GM12873 (cell line): ENCODE data around the gene BAAT.

Source experiments
- TF ChIP-seq, protein P1 (sequence below): IDR thresholded peaks from 2 replicates; pipeline ENCODE4 v1.5.1; 2012; ENCODE audit warnings: low read depth, mild to moderate bottlenecking, moderate library complexity, low read length, control low read depth; ENCODE audit not compliant: insufficient read depth; ENCODE audit errors: missing control alignments

BAAT gene

GRCh38 chr9:101342595-101342994 lies 42.2 kb downstream of the BAAT start:
- TF ChIP-seq, protein P1, sequence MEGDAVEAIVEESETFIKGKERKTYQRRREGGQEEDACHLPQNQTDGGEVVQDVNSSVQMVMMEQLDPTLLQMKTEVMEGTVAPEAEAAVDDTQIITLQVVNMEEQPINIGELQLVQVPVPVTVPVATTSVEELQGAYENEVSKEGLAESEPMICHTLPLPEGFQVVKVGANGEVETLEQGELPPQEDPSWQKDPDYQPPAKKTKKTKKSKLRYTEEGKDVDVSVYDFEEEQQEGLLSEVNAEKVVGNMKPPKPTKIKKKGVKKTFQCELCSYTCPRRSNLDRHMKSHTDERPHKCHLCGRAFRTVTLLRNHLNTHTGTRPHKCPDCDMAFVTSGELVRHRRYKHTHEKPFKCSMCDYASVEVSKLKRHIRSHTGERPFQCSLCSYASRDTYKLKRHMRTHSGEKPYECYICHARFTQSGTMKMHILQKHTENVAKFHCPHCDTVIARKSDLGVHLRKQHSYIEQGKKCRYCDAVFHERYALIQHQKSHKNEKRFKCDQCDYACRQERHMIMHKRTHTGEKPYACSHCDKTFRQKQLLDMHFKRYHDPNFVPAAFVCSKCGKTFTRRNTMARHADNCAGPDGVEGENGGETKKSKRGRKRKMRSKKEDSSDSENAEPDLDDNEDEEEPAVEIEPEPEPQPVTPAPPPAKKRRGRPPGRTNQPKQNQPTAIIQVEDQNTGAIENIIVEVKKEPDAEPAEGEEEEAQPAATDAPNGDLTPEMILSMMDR = no peak

DNA sequence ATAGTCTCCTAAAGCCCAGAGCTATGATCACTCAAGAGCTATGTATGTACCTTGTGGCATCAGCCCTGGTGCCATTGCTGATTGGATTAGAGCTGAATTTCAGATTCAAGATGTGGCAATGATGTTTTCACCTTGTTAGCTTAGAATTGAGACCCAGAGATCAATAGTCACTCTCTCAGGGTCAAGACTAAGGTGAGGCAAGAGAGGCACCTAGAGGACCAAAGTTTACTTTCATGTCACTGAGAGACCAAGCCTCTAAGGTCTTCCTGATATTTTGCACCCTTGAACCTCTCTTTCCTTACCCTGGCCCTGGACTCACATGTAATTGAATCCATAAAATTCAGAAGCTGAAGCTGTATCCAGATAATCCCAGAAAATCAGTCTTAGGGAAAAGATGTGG lies 42.8 kb downstream of the BAAT start:
- TF ChIP-seq, protein P1 = no peak

GRCh38 chr9:101337237-101337636 lies 47.6 kb downstream of the BAAT start:
- TF ChIP-seq, protein P1 = no peak

DNA sequence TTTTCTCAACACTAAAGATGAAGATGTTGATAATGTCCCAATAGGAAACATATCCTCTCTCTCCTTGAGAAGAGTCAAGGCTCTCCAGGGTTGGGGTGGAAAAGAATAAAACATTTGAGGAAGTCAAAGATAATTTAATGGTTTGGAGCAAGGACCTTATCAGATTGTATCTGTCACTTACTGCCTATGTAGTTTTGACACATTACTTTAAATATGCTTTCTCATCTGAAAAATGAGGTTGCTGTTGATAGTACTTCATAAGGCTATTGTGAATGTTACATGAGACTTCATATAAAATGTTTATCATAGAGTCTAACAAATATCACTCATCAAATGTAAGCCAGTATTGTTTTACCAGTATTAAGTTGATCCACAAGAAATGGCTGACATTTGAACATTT lies 48.7 kb downstream of the BAAT start:
- TF ChIP-seq, protein P1 = no peak

DNA sequence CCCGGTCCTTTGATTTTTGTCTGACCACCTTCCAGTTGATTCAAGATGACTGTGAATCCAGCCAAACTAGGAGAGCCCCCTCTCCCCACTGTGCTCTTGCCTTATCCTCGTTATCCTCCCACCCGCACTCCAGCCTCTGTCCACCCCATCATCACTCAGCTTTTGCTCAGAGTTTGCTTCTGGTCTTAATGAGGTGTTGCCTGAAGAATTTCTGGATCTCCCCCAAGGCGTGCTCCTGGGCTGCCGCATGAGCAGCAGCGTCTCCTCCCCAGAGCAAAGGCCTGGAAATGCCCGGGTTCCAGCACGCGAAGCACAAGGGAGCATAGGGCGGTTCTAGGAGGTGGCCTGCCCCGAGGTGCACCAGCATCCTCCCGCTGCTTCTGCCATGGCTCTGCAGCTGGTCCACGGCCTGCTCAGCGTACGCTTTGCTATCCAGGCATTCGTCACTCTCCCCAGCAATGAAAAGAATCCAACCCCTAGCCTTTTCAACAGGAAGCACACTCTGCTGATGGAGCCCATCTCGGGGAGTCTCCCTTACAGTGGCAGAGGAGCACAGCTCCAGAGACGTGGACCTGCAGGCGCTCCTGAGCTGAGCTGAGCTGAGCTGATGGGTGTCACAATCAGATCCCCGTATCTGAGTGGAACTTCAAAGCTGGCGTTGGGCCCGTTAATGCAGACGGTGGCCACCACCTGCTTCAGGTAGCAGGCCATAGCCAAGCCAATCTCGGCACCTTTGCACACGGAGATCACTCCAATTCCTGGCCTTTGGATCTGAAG lies 50.7 kb downstream of the BAAT start:
- TF ChIP-seq, protein P1 = no peak

DNA sequence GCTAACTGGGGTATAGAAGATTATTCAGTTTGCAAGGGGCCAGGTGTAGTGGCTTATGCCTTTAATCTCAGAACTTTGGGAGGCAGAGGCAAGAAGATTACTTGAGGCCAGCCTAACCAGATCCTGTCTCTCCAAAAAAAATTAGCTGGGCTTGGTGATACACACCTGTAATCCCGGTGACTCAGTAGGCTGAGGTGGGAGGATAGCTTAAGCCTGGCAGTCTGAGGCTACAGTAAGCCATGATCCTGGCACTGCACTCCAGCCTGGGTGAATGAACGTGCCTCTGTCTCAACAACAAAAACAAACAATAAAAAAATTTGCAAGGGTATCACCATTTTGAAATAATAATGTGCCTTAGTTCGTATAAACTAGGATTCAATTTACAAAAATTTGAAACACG lies 51.3 kb downstream of the BAAT start:
- TF ChIP-seq, protein P1 = no peak

GRCh38 chr9:101332362-101332761 lies 52.4 kb downstream of the BAAT start:
- TF ChIP-seq, protein P1 = no peak
